Astrocyte of the spinal cord (primary cell): ENCODE results near the gene CLN3.
"Not testable (repeated sequence)": the region's sequence is repeated elsewhere in the genome, so short reads cannot be mapped to it uniquely, and the experiment has no call there.

Source experiments
- DNase-seq: peaks from one replicate; pipeline ENCODE4 v3.0.0; 2011; ENCODE audit warnings: low read depth, low spot score
- H3K4me3 ChIP-seq: 2 replicates; pipeline ENCODE4 v1.5.1; 2011; ENCODE audit warnings: low read depth, mild to moderate bottlenecking, low read length, moderate library complexity
- CTCF ChIP-seq: IDR thresholded peaks from 2 replicates; pipeline ENCODE4 v1.5.1; 2012; ENCODE audit warnings: low read depth, mild to moderate bottlenecking, low read length, inconsistent platforms
- in situ Hi-C: cut with HindIII; loops from 2 replicates; pipeline ENCODE4 v1.10.0; 2017; ENCODE audit warnings: low sequenced_read_pairs

The CLN3 gene

GRCh38 chr16:28492511-28492910, 637 bp upstream of the CLN3 start:
- in situ Hi-C loops = no loop called here
- H3K4me3 ChIP-seq = peak overlapping the region; percentile 100
- no peak for DNase-seq
- TF ChIP-seq CTCF = no peak

GRCh38 chr16:28491230-28491969, 474 bp downstream of the CLN3 start:
- in situ Hi-C loops = no loop called here
- H3K4me3 ChIP-seq = peak overlapping the region; percentile 100
- peak; percentile 1 for DNase-seq
- TF ChIP-seq CTCF = peak; percentile 43

GRCh38 chr16:28486266-28486665, 5.6 kb downstream of the CLN3 start:
- H3K4me3 ChIP-seq = no peak overlapping the region
- no peak for TF ChIP-seq CTCF
- in situ Hi-C loops = no loop called here
- DNase-seq = no peak

DNA sequence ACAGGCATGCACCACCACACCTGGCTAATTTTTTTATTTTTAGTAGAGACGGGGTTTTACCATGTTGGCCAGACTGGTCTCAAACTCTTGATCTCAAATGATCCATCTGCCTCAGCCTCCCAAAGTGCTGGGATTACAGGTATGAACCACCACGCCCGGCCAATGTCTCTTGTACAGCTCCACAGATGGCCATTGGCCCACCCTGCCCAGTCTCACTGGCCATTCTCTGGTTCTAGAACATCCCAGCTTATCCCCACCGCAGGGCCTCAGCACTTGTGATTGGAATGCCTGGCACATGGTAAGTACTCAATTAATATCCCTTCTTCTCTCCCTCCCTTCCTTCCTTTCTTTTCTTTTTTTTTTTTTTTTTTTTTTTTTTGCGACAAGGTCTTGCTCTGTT, 8.5 kb downstream of the CLN3 start:
- in situ Hi-C loops, H3K4me3 ChIP-seq, DNase-seq: not testable (repeated sequence)

DNA sequence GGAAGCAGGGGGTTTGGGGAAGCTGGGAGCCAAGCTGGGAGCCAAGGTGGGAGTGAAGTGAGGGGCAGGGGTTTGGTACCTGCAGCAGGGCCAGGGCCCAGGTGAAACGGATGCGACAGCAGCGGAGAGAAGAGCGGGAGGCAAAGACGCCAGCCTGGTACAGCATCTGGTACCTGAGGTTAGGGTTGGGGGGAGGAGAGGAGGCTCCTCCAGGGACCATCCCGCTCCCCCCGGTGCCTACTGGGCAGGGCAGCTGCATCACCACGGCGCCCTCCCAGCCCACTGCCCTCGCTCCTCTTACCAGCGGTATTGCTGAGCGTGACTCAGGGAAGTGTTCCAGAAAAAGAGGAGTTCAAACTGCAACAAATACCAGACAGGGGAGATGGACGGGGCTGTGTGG, 9.8 kb downstream of the CLN3 start:
- no peak for DNase-seq
- no peak for TF ChIP-seq CTCF
- in situ Hi-C loops = no loop called here
- no peak overlapping the region for H3K4me3 ChIP-seq

DNA sequence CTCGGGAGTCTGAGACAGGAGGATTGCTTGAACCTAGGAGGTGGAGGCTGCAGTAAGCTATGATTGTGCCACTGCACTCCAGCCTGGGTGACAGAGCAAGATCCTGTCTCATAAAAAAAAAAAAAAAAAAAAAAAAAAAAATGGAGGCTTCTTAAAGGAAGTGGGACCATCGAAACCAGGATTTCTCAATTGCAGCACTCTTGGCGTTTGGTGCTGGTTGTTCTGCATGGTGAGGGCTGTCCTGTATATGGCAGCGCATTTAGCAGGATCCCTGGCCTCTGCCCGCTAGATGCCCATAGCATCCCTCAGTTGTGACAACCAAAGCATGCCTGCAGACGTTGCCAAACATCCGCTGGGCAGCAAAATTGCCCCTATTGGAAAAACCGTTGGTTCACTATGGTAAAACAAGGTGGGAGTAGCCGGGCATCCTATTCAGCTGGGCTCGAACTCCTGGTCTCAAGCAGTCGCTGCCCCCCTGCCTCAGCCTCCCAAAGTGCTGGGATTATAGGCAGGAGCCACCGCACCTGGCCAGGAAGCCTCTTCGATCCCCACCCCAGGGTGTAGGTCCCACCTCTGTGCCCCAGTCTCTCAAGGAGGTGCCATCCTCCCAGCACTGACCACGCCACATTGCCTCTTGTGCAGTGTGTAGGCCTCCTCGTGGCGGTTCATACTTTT, 13.2 kb downstream of the CLN3 start:
- in situ Hi-C loops = no loop called here
- no peak for TF ChIP-seq CTCF
- DNase-seq = no peak
- no peak overlapping the region for H3K4me3 ChIP-seq

DNA sequence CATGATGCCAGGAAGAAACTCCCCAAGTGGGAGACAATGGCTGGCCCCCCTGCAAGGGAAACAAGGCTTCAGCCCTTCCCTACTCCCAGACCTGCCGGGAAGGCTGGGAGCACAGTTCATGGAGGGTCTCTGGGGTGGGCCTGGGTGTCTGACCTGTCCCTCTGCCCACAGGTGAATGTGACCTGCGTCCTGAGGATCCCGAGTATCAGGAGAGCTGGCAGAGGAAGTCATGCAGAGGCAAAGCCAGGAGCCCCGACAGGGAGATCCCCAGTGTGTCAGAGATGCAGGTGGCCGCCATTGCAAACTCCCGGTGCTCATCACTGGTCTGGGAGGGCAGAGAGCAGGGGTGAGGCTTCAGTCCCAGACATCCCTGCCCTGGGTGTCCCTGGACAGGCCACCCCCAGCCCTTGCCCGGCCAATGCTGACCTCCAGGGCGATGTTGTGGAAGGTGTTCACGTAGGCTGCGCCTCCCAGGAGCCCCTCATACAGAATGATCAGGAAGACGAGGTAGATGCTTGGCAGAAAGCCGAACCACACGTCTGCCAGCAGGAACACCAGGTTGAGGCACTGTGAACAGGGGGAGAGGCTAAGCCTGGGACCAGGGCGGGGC, 14.5 kb downstream of the CLN3 start:
- TF ChIP-seq CTCF = no peak
- no peak overlapping the region for H3K4me3 ChIP-seq
- DNase-seq = no peak
- in situ Hi-C loops = no loop called here
